HEK293T (cell line): ENCODE measurements around the gene MACROD1.

Experiments used
- CTCF ChIA-PET: fragments of 350-600 bp; formaldehyde crosslinking; extraction: SDS; loops from one replicate; lab custom pipeline; 2021; ENCODE audit warnings: antibody characterized with exemption, inconsistent platforms; lab: Yijun Ruan, JAX
- POLR2A ChIA-PET: fragments of 350-600 bp; formaldehyde crosslinking; extraction: SDS; loops from one replicate; lab custom pipeline; 2020; ENCODE audit warnings: antibody characterized with exemption, inconsistent platforms; lab: Yijun Ruan, JAX
- DNase-seq: peaks from one replicate; pipeline ENCODE4 v3.0.0; 2012; ENCODE audit warnings: mixed read lengths; ENCODE audit errors: extremely low spot score
- ARNT ChIP-seq: fragments of 450-650 bp; IDR thresholded peaks from 2 replicates; pipeline ENCODE4 v1.6.1; 2017; ENCODE audit warnings: mild to moderate bottlenecking
- BHLHE40 ChIP-seq: fragments of 450-650 bp; IDR thresholded peaks from 2 replicates; pipeline ENCODE4 v1.6.1; 2016; ENCODE audit warnings: mild to moderate bottlenecking, moderate library complexity, borderline replicate concordance
- CTBP1 ChIP-seq: fragments of 450-650 bp; IDR thresholded peaks from 2 replicates; pipeline ENCODE4 v1.6.1; 2016; ENCODE audit warnings: borderline replicate concordance
- ELF4 ChIP-seq: fragments of 450-650 bp; IDR thresholded peaks from 2 replicates; pipeline ENCODE4 v1.6.1; 2017; ENCODE audit warnings: antibody characterized with exemption
- FOXA1 ChIP-seq: fragments of 450-650 bp; IDR thresholded peaks from 2 replicates; pipeline ENCODE4 v1.6.1; 2016; ENCODE audit warnings: mild to moderate bottlenecking
- FOXK2 ChIP-seq: fragments of 450-650 bp; IDR thresholded peaks from 2 replicates; pipeline ENCODE4 v1.6.1; 2016; ENCODE audit warnings: mild to moderate bottlenecking
- FOXM1 ChIP-seq: fragments of 450-650 bp; IDR thresholded peaks from 2 replicates; pipeline ENCODE4 v1.6.1; 2017; ENCODE audit warnings: mild to moderate bottlenecking, borderline replicate concordance
- HDGF ChIP-seq: fragments of 450-650 bp; IDR thresholded peaks from 2 replicates; pipeline ENCODE4 v1.6.1; 2017; ENCODE audit warnings: antibody characterized with exemption, borderline replicate concordance
- L3MBTL2 ChIP-seq: fragments of 450-650 bp; conservative IDR thresholded peaks from 2 replicates; pipeline ENCODE4 v1.6.1; 2016; ENCODE audit warnings: mild to moderate bottlenecking
- LEF1 ChIP-seq: fragments of 450-650 bp; IDR thresholded peaks from 2 replicates; pipeline ENCODE4 v1.6.1; 2017; ENCODE audit warnings: mild to moderate bottlenecking, borderline replicate concordance
- NFRKB ChIP-seq: fragments of 450-650 bp; IDR thresholded peaks from 2 replicates; pipeline ENCODE4 v1.6.1; 2016; ENCODE audit warnings: mild to moderate bottlenecking, moderate library complexity
- SP1 ChIP-seq: fragments of 450-650 bp; IDR thresholded peaks from 2 replicates; pipeline ENCODE4 v1.6.1; 2017
- SUZ12 ChIP-seq: fragments of 450-650 bp; IDR thresholded peaks from 2 replicates; pipeline ENCODE4 v1.6.1; 2016; ENCODE audit warnings: mild to moderate bottlenecking
- TARDBP ChIP-seq: fragments of 450-650 bp; IDR thresholded peaks from 2 replicates; pipeline ENCODE4 v1.6.1; 2016
- ZNF384 ChIP-seq: fragments of 450-650 bp; IDR thresholded peaks from 2 replicates; pipeline ENCODE4 v1.6.1; 2016
- TF ChIP-seq, protein P1 (sequence below): fragments of 450-650 bp; IDR thresholded peaks from 2 replicates; pipeline ENCODE4 v1.6.1; 2016

The MACROD1 gene, protein sequence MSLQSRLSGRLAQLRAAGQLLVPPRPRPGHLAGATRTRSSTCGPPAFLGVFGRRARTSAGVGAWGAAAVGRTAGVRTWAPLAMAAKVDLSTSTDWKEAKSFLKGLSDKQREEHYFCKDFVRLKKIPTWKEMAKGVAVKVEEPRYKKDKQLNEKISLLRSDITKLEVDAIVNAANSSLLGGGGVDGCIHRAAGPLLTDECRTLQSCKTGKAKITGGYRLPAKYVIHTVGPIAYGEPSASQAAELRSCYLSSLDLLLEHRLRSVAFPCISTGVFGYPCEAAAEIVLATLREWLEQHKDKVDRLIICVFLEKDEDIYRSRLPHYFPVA

DNA sequence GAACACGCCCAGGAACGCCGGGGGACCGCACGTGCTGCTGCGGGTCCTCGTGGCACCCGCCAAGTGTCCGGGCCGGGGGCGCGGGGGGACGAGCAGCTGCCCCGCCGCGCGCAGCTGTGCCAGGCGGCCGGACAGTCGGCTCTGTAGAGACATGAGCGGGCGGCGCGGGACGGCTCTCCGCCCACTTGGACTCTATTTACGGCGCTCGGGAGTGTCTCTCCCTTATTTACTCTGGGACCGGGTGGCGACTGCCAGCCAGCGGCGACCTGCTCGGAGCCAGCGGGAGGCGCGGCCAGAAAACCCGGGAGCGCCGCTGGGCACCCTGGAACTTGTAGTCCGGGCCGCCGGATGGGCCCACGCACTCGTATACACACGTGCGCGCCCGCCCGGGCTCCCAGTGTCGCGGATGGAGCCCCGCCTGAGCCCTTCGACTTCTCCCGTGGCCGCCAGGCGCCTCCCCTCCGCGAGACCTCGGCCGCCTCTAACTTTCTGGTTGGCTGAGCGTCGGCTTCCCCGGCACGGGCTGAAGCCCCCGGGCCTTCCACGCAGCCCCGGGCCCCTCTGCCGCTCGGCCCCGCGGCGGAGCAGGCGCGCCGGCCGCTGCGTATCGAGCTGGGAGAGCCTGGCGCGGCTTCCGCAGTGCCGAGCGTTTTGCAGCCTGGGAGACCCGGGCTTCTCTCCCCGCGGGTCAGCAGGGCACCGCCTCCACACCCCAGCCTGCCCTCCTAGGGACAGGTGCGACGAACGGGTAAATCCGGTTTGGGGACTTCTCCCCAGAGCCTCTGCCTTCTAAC lies at the start of gene MACROD1:
MACROD1 (minus strand) TSS at position 272 of the 794 bp plus-strand sequence; CDS start at position 153, 119 bp downstream.
- TF ChIP-seq FOXA1: no peak
- TF ChIP-seq TARDBP: peak; percentile 79
- peak; percentile 85 for DNase-seq
- ChIA-PET POLR2A (interaction anchor here (0.7 to 4.2 kb wide), 6 partner anchors 10 to 154 kb away, joined by 3 to 27 read pairs (median 4); partner anchors contain the start of genes PRDX5, STIP1 and TRMT112), CTCF (no interaction called here)

DNA sequence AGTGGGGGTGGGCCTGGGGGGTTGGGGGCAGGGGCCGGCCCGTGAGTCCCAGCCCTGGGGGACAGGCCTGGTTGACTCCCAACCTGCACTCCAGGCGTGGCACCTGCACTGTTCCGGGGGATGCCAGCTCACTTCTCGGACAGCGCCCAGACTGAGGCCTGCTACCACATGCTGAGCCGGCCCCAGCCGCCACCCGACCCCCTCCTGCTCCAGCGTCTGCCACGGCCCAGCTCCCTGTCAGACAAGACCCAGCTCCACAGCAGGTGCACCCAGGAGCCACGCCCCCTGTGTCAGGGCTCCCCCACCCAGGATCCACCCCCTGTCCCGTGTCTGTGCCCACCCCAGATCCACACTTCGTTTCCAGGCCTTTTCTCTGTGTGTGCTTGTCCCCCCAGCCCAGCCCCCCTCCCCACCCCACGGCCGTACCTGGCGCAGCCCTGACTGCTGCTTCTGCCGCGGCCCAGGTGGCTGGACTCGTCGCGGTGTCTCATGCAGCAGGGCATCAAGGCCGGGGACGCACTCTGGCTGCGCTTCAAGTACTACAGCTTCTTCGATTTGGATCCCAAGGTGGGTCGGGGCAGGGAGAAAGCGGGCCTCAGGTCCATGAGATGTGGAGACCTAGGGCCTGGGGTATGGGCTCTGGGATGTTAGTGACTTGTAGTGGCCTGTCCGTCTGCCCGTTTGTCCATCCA lies 45.4 kb upstream of the MACROD1 start:
- ChIA-PET POLR2A (interaction anchor here (1.1 to 1.9 kb wide), 4 partner anchors 12 to 26 kb away, joined by 3 to 7 read pairs (median 5); partner anchors contain the start of genes NUDT22, STIP1 and TRPT1), CTCF (no interaction called here)
- DNase-seq: no peak
- TF ChIP-seq TARDBP: no peak
- TF ChIP-seq ELF4: no peak
- TF ChIP-seq LEF1: no peak
- no peak for TF ChIP-seq NFRKB
- no peak for TF ChIP-seq HDGF
- no peak for TF ChIP-seq ZNF384
- TF ChIP-seq ARNT: no peak
- TF ChIP-seq SP1: no peak
- no peak for TF ChIP-seq FOXM1
- no peak for TF ChIP-seq CTBP1
- no peak for TF ChIP-seq L3MBTL2
- no peak for TF ChIP-seq FOXA1
- TF ChIP-seq FOXK2: no peak
- TF ChIP-seq, protein P1, sequence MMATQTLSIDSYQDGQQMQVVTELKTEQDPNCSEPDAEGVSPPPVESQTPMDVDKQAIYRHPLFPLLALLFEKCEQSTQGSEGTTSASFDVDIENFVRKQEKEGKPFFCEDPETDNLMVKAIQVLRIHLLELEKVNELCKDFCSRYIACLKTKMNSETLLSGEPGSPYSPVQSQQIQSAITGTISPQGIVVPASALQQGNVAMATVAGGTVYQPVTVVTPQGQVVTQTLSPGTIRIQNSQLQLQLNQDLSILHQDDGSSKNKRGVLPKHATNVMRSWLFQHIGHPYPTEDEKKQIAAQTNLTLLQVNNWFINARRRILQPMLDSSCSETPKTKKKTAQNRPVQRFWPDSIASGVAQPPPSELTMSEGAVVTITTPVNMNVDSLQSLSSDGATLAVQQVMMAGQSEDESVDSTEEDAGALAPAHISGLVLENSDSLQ: no peak
- no peak for TF ChIP-seq BHLHE40
- no peak for TF ChIP-seq SUZ12

DNA sequence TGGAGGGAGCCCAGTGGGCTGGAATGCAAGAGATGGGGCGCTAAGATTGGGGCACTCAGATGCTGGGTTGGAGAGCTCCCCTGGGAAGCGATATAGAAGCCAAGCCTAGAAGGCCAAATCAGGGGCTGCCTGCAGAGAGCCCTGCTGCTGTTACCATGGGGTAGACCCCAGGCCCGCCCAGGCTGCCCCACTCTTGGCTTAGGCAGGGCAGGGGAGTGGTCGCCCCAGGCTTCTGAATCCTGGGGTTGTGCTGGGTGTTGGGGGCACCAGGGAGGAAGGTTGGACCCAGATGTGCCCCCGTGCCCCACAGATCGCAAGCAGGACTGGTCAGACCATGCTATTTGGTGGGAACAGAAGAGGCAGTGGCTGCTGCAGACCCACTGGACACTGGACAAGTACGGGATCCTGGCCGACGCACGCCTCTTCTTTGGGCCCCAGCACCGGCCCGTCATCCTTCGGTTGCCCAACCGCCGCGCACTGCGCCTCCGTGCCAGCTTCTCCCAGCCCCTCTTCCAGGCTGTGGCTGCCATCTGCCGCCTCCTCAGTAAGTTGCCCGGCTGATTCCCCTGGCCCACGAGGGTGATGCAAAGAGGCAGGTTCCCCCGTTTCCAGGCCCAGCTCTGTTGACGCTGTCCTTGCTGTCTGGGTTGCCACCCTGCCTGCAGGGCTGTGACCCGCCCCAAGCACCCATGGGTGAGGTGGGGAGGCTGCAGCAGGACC lies 44.5 kb upstream of the MACROD1 start:
- POLR2A ChIA-PET: interaction anchor here (0.5 to 1.5 kb wide), 3 partner anchors 13 to 36 kb away, joined by 3 to 5 read pairs (median 3); partner anchors contain the start of genes NUDT22 and TRPT1

DNA sequence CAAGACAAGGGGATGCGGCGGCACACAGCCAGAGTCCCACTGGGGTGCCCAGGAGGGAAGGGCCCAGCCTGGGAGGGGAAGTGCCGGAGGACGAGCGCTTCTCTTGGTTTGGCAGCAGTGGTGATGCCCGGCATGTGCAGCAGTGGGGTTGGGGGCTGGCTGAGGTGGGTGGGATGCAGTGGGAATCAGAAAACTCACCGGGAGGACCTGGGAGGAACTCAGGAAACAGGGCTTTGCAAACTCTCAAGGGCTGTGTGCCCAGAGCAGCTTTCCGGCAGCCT lies 43.6 kb upstream of the MACROD1 start:
- no peak for DNase-seq
- CTCF ChIA-PET: interaction anchor here (1.1 kb wide), 2 partner anchors 17 to 95 kb away, joined by 3 to 4 read pairs; partner anchors contain the start of genes NUDT22 and TRPT1
- POLR2A ChIA-PET: no interaction called here
- TF ChIP-seq CTBP1: no peak

More for the DNA sequence above, 44.5 kb upstream of the MACROD1 start:
- no peak for DNase-seq
- TF ChIP-seq CTBP1 (no peak), TARDBP (no peak), ZNF384 (no peak), SUZ12 (no peak)
- CTCF ChIA-PET: no interaction called here

DNA sequence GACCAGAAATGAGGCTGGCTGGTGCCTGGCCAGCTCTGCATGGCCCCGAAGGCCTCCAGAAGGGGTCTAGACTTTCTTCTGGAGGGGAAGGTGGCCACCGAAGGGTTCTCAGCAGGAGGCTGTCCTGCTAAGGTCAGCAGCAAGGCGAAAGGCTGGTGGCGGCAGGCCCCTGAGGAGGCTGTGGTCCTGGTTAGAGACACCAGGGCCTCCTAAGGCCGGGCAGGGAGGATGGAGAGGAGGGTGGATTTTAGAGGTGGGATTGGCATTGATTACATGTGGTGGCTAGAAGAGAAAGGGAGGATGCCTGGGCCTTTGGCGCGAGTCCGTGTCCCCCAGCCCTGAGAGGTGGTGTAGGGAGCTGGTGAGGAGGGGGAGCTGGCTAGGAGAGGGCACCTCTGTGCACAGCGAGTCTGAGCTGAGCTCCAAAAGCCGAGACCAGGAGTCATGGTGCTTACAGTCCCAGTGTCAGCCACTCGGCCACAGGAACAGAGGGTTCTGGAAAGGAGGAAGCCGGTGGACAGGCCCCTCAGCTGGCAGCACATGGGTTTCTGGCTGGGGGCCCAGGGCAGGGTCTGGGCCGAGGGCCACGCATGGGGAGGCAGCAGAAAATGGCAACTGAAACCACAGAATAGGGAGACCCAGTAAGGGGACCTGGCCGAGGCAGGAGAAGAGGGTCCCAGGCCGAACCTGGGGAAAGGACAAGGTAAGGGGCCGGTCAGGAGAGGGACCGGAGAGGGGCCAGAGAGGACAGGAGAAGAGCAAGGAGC lies 43.1 kb upstream of the MACROD1 start:
- CTCF ChIA-PET: interaction anchor here (1.1 kb wide), 2 partner anchors 17 to 95 kb away, joined by 3 to 4 read pairs; partner anchors contain the start of genes NUDT22 and TRPT1
- no peak for TF ChIP-seq FOXA1
- TF ChIP-seq CTBP1: no peak
- TF ChIP-seq TARDBP: no peak
- TF ChIP-seq NFRKB: no peak
- TF ChIP-seq HDGF: no peak
- TF ChIP-seq, protein P1: no peak
- TF ChIP-seq BHLHE40: no peak
- TF ChIP-seq FOXM1: no peak
- TF ChIP-seq FOXK2: no peak
- no peak for TF ChIP-seq ELF4
- no peak for TF ChIP-seq L3MBTL2
- TF ChIP-seq LEF1: no peak
- TF ChIP-seq SP1: no peak
- no peak for TF ChIP-seq SUZ12
- no peak for TF ChIP-seq ZNF384
- no peak for TF ChIP-seq ARNT
- POLR2A ChIA-PET: interaction anchor here (1.4 kb wide), 1 partner anchor 17 kb away, joined by 4 read pairs; the partner anchor contains the start of genes NUDT22 and TRPT1
- no peak for DNase-seq
